GM10248 (cell line): Measurements from ENCODE around the gene NUDT16L1.

ENCODE experiments used
- CTCF ChIA-PET: fragments of 300-600 bp; sonication (Branson Sonifier 250); formaldehyde crosslinking; extraction: SDS; loops from one replicate; lab custom pipeline; 2021; ENCODE audit warnings: antibody characterized with exemption; lab: Yijun Ruan, JAX
- POLR2A ChIA-PET: fragments of 350-650 bp; sonication (Branson Sonifier 250); formaldehyde crosslinking; extraction: SDS; loops from one replicate; lab custom pipeline; 2020; ENCODE audit warnings: antibody characterized with exemption; lab: Yijun Ruan, JAX
- DNase-seq: peaks from one replicate; pipeline ENCODE4 v3.0.0; 2012; ENCODE audit errors: extremely low spot score
- CTCF ChIP-seq: IDR thresholded peaks from 2 replicates; pipeline ENCODE4 v1.5.1; 2012; ENCODE audit warnings: mild to moderate bottlenecking, low read depth; ENCODE audit errors: extremely low read depth, missing control alignments, control extremely low read depth

NUDT16L1 gene

GRCh38 chr16:4724661-4725270 is 31.4 kb downstream of the NUDT16L1 start:
- DNase-seq: no peak
- TF ChIP-seq CTCF: no peak
- ChIA-PET CTCF (interaction anchor here (1.1 to 1.3 kb wide), 4 partner anchors 10 to 64 kb away, joined by 3 to 8 read pairs (median 3); partner anchors contain the start of genes ANKS3, DNAAF8 and SEPTIN12), POLR2A (interaction anchor here (2.0 kb wide), 1 partner anchor 9 kb away, joined by 8 read pairs; the partner anchor contains the start of genes ANKS3 and DNAAF8)

GRCh38 chr16:4726616-4727015 is 33.3 kb downstream of the NUDT16L1 start:
- no peak for TF ChIP-seq CTCF
- ChIA-PET POLR2A (interaction anchor here (2.0 kb wide), 1 partner anchor 8 kb away, joined by 8 read pairs; the partner anchor contains the start of genes ANKS3 and DNAAF8), CTCF (interaction anchor here (1.4 kb wide), 1 partner anchor 20 kb away, joined by 3 read pairs; no protein-coding TSS in a partner anchor)
- no peak for DNase-seq

DNA sequence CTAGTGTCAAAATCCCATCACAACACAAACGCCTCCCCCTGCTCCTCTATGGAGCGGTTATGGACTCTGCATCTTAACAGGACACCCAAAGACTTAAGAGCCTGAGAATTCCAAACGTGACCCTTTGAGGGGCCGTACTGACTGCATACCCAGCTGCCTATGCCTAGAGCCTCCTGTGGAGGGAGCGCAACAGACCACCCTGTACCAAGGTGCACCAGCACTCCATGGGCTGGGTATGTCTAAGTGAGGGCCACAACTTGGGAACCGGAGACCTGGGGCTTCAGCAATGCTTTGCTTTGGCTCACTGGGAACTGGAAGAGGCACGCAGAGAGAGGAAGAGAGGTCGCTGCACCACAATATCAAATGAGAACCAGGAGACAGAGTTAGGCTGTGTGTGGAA is 35.3 kb downstream of the NUDT16L1 start:
- CTCF ChIA-PET: no interaction called here
- no peak for DNase-seq
- POLR2A ChIA-PET: no interaction called here
- no peak for TF ChIP-seq CTCF

DNA sequence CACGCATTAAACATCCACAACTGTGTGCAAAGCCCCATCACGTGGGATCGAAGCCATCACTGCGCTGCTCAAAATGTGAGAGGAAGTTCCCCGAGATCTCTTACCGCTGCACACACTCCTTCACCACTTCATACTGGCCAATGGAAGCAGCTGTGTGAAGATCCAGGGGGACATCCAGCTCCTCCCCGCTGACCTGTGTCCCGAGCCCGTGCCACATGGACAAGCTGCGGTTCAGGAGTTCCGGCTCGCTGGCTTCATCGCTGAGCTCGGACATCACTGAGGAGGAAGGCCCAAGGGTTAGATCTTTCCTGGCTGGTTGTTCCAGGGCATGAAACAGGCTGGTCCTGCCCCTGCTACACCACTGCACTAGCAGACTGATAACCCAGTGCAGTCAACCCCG is 36.5 kb downstream of the NUDT16L1 start:
- POLR2A ChIA-PET: no interaction called here

GRCh38 chr16:4733211-4733742 is 39.9 kb downstream of the NUDT16L1 start:
- POLR2A ChIA-PET: interaction anchor here (1.4 kb wide), 1 partner anchor 7 kb away, joined by 8 read pairs; no protein-coding TSS in a partner anchor
- no peak for DNase-seq
- no peak for TF ChIP-seq CTCF
- CTCF ChIA-PET: interaction anchor here (2.0 kb wide), 1 partner anchor 24 kb away, joined by 5 read pairs; no protein-coding TSS in a partner anchor

More for the DNA sequence above, 36.5 kb downstream of the NUDT16L1 start:
- DNase-seq: no peak
- CTCF ChIA-PET: interaction anchor here (1.2 kb wide), 1 partner anchor 14 kb away, joined by 3 read pairs; no protein-coding TSS in a partner anchor
- no peak for TF ChIP-seq CTCF

- ChIA-PET POLR2A (interaction anchor here (0.6 to 1.6 kb wide), 4 partner anchors 8 to 103 kb away, joined by 3 to 8 read pairs (median 6); no protein-coding TSS in a partner anchor), CTCF (interaction anchor here (1.0 to 2.0 kb wide), 8 partner anchors 11 to 222 kb away, joined by 4 to 10 read pairs (median 6); no protein-coding TSS in a partner anchor)
- TF ChIP-seq CTCF: no peak
- DNase-seq: no peak
These were observed 40.3 kb downstream of the NUDT16L1 start for GRCh38 chr16:4733747-4734062.
